GM18861 (cell line): ENCODE measurements around the gene ENOSF1.

Experiments
- ATAC-seq: cut with Tn5 transposase; IDR thresholded peaks from one replicate; pipeline ENCODE4 v1.9.1; 2021; ENCODE audit not compliant: unreplicated experiment

Gene ENOSF1

DNA sequence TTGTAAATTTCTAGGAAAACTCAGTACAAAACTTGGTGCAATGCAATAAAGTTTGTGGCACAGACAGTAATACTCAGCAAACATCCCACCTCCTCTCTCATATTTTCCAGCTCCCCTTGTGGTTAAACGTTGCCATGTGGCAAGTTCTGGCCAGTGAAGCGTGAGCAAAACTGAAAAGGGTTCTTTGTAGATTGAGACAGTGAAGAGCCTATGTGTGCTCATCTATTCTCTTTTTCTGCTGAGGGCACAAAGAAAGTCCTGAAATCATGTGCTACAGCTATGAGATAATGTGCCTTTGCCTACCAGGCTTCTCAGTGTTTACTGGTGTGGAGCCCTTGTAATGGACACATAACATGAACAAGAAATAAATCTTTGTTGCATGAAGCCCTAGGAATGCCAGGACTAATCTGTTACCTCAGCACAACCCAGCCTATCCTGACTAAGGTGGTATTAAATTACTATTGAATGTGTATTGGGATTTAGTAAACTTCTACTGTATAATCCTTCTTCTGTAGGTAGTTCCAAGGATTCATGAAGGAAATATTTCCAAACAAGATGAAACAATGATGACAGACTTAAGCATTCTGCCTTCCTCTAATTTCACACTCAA, 67.9 kb downstream of the ENOSF1 start:
- ATAC-seq: no peak

DNA sequence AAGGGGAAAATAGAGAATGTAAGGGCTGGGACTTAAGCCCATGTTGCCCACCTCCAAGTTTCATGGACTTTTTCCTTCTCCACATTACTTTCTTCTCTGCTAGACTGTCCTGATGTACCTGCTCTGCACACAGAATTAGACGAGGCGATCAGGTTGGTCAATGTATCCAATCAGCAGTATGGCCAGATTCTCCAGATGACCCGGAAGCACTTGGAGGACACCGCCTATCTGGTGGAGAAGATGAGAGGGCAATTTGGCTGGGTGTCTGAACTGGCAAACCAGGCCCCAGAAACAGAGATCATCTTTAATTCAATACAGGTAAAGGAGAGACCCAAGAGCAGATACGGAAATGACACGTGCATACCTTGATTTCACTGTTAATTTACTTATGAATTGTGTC, 71.2 kb downstream of the ENOSF1 start:
- ATAC-seq: no peak

DNA sequence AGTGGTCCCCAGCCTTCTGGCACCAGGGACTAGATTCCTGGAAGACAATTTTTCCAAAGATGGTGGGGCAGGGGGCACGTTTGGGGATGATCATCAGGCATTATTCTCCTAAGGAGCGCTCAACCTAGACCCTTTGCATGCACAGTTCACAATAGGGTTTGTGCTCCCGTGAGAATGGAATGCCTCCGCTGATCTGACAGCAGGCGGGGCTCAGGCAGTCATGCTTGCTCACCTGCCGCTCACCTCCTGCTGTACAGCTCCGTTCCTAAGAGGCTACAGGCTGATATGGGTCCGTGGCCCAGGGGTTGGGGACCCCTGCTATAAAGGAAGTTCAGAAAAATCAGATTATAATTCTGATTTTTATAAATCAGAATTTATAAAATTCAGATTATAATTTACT, 77.3 kb downstream of the ENOSF1 start:
- ATAC-seq: no peak

DNA sequence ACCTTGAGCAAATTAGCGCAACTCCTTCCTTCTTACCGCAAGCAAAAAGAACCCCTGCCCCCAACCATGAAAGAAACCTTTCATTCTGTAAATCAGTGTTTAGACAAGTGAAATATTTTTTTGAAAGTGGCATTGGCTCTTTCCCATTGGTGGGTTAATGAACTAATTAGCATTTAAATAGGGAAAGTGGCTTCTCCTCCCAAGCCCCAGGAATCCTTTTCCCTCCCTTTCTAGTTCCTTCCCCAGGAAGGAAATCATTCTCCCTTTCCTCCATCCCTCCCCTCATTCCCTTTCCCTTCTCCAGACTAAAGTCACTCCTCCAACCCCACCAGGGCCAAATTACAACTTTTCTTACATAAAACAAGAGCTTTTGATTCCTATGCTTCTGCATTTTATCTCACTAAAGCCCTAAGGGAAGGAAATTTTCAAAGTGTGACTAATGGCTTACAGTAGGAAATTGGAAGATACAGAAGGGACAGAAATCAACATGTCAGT, 77.8 kb downstream of the ENOSF1 start:
- no peak for ATAC-seq

DNA sequence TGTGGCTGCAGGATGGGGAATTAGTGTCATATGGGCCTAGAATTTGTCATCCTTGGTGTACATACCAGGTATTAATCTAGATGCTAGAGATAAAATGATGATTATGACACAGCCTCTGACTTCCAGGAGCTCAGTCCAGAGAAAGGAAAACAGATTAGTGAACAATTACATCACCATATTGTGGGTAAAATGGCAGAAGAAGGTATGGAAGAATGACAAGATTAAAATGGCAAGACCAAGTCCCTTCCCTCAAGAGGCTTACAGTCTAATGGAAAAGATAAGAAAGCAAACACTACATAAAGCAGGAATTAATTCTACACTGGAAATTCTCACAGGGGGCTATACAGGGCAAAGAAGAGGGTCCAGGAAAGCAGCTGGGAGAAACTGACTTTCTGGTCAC, 80.9 kb downstream of the ENOSF1 start:
- ATAC-seq: no peak

DNA sequence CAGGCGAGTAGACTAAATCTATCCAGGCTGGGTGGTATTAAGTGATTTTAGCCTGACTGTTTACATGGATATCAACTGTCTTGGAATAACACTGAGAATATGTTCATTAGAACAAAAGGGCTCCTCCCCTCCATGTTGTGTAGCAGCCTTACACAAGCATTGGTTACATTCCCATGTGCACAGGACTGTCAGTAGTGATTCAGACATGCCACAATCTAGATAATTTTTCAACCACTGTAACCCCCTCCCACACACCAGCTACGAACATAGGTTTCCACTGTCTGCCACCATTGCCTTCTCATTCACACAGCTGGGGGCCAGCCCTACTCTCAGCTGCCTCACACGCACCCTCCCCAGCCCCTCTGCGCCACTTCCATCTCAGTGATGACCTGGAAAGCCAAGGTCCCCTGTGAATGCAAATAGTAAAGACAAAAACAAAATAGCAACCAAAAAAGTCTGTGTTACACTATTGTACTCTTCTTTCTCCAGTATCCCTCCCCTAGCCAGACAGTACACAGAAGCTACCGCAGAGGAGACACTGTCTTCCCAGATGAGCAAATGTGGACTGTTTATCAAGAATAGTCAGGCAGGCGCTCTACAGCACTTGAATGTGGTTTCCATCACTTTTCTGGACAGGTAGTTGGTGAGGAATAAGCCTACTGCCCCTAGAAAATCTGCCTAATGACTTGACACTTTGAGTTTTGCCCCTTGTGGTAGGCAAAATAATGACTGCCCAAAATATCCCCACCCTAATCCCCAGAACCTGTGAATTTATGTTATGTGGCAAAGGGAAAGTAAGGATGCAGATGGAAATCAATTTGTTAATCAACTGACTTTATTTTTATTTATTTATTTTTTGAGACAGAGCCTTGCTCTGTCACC, 82.9 kb downstream of the ENOSF1 start:
- ATAC-seq: no peak

DNA sequence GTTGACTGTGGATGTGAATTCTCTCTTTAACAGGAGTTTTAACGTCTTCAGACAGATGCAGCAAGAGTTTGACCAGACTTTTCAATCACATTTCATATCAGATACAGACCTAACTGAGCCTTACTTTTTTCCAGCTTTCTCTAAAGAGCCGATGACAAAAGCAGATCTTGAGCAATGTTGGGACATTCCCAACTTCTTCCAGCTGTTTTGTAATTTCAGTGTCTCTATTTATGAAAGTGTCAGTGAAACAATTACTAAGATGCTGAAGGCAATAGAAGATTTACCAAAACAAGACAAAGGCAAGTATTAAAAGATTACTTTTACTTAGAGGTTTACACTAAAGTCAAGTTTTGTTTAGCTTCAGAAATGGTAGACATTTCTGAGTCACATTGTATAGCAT, 85.2 kb downstream of the ENOSF1 start:
- ATAC-seq: no peak

DNA sequence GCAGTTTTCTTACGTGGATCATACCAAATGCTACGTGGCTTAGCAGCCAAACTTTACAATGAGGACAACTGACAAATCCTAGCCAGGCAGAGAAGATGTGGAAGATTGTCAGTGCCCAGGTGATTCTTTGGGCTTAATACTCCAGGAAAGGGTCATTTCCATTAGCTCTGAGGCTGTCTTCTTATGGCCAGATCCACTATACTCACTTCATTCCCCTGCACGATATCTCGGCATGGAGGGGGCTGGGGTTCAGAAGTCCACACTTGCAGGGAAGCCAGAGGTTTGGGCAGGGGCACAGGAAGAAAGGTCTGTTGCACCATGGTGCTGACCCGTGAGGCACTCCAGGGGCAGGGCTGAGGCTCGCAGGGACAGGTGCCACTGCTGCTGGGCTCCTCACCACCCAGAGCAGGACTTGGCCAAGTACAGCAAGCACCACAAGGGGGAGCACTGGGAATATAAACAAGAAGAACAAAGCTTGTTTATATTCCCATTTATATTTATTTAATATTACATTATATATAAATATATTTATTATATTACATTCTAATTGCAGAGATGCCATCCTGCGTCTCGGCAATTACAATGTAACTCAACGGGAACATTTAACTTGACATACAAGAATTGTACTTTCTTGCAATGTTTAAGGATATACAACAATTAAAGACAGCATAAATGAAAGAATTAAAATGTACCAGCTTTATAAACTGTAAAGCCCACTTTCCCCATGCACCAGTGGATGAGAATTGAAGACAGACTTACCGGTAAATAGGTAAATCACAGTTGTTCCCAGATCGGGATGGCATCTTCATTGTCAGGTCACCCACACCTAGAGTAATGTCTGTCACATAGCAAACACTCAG, 88.4 kb downstream of the ENOSF1 start:
- no peak for ATAC-seq

DNA sequence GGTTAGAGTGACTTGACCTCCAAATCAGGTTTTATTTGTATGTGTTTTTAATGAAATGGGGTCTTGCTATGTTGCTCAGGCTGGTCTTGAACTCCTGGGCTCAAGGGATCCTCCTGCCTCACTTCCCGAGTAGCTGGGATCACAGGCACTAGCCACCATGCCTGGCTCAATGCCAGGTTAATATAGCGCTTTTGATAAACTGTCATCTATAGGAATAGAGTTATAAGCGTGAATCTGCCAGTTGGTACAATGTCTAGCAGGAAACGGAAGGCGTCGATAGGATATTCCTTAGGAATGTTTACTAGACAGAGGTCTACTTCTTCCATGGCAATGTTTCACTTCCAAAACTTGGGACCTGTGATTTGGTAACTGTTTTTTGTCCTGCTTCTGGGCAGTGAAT, 90.1 kb downstream of the ENOSF1 start:
- ATAC-seq: no peak

DNA sequence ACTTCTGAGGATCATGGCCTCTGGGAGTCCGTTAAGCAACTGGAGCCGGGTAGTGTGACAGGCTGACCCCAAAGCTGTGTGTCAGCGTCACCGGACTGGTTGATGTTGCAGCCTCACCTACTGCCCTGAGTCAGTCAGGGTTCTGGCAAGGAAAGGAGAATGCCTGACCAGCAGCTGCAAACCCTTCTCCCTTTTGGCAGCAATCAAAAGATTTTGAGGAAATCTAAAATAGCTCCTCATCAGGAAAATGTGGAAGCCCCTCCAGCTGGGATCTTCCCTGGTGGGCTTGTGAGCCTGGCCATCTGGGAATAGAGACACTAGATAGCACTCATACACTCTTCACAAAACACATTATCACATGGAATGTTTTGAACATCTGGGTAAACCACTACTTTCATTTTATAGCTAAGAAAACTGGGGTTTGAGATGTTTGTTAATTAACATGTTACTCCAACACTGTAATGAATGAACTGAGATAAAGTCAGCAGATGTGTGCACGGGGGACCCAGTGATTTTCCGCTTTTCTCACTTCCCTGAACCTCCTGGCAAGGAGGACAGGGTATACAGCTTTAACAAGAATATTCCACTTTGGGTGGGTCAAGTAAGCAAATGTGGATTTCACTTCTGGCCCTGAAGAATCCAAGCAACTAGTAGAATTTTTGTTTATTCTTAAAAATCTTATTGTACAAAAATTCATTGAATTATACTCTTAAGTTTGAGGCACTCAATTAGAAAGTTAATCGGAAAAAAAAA, 91.0 kb downstream of the ENOSF1 start:
- no peak for ATAC-seq
